HG03342 (cell line): Measurements from ENCODE around the gene ZNF593OS.

Experiments
- ATAC-seq: cut with Tn5 transposase; IDR thresholded peaks from one replicate; pipeline ENCODE4 v1.9.1; 2021; ENCODE audit warnings: mild to moderate bottlenecking, moderate library complexity; ENCODE audit not compliant: unreplicated experiment

Gene ZNF593OS

GRCh38 chr1:26171084-26172072, at the start of gene ZNF593OS:
Gene ZNF593OS, minus strand, starts transcription at chr1:26171832. Its CDS starts 171 bp downstream, at chr1:26171661.
- ATAC-seq, result no peak

- no peak for ATAC-seq
These were observed 49.5 kb upstream of the ZNF593OS start for GRCh38 chr1:26221094-26221493.

- no peak for ATAC-seq
These were observed 48.7 kb upstream of the ZNF593OS start for GRCh38 chr1:26220199-26220912.

- ATAC-seq, result no peak
These were observed 47.4 kb upstream of the ZNF593OS start for GRCh38 chr1:26218906-26219494.

GRCh38 chr1:26215246-26215645, 43.6 kb upstream of the ZNF593OS start:
- ATAC-seq, result no peak

DNA sequence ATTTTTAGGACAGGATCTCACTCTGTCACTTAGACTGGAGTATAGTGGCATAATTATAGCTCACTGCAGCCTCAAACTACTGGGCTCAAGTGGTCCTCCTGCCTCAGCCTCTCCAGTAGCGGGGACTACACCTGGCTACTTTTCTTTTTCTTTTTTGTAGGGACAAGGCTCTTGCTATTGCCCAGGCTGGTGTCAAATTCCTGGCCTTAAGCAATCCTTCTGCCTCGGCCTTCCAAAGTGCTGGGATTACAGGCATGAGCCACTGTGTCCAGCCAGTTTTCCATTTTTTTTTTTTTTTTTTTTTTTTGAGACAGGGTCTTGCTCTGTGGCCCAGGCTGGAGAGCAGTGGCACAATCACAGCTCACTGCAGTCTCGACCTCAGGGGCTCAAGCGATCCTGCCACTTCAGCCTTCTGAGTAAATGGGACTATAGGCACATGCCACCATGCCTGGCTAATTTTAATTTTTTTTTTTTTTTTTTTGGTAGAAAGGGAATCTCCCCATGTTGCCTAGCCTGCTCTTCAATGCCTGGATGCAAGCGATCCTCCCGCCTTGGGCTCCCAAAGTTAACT, 41.8 kb upstream of the ZNF593OS start:
- no peak for ATAC-seq

GRCh38 chr1:26212726-26213125, 41.1 kb upstream of the ZNF593OS start:
- no peak for ATAC-seq

GRCh38 chr1:26210147-26210870, 38.7 kb upstream of the ZNF593OS start:
- ATAC-seq, result no peak

GRCh38 chr1:26203642-26204318, 32.1 kb upstream of the ZNF593OS start:
- ATAC-seq, result no peak

GRCh38 chr1:26200413-26200812, 28.8 kb upstream of the ZNF593OS start:
- ATAC-seq, result no peak

DNA sequence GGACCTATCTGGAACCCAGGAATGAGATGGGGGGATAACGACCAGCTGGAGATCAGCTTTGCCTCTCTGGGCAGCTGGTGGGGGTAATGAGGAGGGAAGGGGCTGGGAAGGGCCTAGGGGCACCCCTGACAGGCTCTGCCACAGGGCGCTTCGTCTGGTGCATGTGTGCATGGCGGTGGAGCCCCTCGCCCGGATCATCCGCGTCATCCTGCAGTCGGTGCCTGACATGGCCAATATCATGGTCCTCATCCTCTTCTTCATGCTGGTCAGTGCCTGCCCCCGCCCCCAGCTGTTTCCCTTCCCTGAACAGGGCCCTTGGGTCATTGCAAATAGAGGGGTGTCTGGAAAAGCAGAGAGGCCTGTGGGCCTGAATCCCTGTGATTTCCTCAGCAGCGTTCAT, 26.2 kb upstream of the ZNF593OS start:
- ATAC-seq, result no peak

DNA sequence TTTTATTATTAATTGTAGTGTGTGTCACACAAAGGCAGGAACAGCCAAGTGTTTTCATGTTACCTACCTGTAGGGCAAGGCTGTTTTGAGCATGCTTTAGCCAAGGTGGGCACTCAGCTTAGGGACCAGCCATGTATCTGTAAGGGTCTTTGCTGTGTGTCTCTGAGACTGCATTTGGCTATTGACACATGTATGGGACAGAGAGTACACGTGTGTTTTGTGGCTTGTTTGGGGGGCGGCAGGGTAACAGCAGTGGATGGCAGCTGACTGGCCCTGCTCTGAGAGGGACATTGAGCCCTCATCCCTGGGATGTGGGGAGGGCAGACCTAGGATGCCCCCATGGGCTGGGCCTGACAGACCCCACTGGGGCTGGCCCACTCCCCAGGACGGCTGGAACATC, 25.7 kb upstream of the ZNF593OS start:
- no peak for ATAC-seq

DNA sequence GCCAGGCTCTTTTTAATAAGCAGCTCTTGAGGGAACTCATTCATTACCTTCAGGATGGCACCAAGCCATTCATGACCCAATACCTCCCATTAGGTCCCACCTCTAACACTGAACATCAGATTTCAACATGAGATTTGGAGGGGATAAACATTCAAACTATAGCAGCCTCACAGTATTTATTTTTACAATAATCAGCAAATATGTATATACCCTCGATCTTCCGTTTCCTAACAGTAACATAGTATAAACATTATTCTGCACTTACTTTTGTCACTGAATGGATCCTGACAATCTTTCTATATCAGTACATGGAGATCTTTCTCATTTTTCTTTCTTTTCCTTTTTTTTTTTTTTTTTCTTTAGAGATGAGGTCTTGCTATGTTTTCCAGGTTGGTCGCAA, 24.2 kb upstream of the ZNF593OS start:
- no peak for ATAC-seq

- ATAC-seq, result no peak
These were observed 20.1 kb upstream of the ZNF593OS start for GRCh38 chr1:26191739-26192138.

GRCh38 chr1:26190373-26190987, 18.8 kb upstream of the ZNF593OS start, which contains the start of gene CATSPER4:
Gene CATSPER4, plus strand, starts transcription at chr1:26190602. Its CDS starts 26 bp downstream, at chr1:26190628.
- ATAC-seq, result no peak

GRCh38 chr1:26189751-26190275, 18.2 kb upstream of the ZNF593OS start:
- no peak for ATAC-seq

- ATAC-seq, result no peak
These were observed 17.7 kb upstream of the ZNF593OS start for GRCh38 chr1:26189331-26189730.

DNA sequence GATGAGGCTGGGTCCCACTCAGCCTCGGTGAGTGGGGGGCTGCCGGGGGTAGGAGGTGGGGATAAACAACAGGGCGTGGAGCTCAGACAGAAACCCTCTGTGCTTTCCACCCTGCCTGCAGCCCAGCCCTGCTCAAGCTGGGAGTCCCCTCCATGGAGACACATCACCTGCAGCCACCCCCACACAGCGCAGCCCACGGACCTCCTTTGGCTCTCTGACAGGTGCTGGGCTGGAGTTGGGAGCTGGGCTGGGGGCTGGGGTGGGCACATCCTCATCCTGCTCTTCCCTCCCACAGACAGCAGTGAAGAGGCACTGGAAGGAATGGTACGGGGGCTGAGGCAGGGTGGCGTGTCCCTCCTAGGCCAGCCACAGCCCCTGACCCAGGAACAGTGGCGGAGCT, 16.8 kb upstream of the ZNF593OS start:
- no peak for ATAC-seq

GRCh38 chr1:26187882-26188281, 16.2 kb upstream of the ZNF593OS start:
- no peak for ATAC-seq
